ENCODE results near the gene RTP2. TPM values are rescaled to one million over a fixed set of nuclear protein-coding genes. Genes with fewer than 3 reads are reported as not detected.

Gene RTP2
- total RNA-seq, 1 experiment from 2014 or later: not detected

DNA sequence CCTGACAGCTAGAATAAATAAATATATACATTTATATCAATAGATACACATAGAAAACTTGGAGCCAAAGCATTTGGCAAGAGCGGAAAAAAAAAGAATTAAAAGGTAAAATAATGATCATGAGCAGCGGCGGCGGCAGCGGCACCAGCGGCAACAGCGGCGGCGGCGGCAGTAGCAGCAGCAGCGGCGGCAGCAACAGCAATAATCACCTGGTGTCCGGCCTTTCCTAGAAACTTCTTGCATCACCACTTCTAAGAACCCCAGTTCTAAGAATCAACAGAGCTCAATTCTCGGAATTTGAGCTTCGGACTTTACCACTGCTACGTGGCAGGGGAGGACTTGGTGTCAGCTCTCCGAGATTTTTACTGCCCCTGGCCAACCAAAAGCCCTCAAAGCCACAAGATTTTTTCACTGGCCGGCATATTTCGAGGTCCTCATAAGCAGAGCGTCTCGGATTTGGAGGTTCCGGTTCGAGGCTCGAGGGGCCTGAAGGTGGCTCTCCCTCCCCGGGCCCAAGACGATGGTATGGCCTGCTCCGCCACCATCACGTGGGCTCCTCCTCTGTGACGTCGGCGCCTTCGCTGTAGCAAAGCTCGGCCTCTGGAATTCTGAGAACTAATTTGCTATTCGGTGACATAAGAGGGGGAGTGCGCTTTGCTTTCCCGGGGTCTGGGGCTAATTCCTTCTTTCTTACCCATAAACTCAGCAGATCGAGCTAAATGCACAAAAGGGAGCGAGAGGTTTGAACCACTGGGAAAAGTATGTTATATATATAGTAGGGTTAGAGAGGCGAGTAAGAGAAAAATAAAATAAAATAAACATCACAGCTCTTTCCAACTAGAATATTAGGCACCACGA, 43.1 kb upstream of the RTP2 start, which contains the start of gene BCL6:
Gene BCL6 (minus strand): TSS at position 268 of the 858 bp plus-strand sequence. CDS start 11,775 bp downstream, outside the sequence.
- no TSS peak for BruUV-seq (replicated peaks)
- peak; percentile 67 for ATAC-seq
- intact Hi-C loops (cut with micrococcal nuclease): loop anchor here (2.0 to 10.0 kb wide), 7 partner anchors 219 to 1087 kb away; partner anchors contain the start of gene LPP
- no peaks in the 10 kb centered on the region for H3K27me3 ChIP-seq (ENCODE audit: insufficient read depth, low read length)
- peak; percentile 98 for DNase-seq (ENCODE audit: low read depth, low spot score)
- no peaks in the 10 kb centered on the region for H3K36me3 ChIP-seq (ENCODE audit: control insufficient read depth in 1 of 2, insufficient read depth in 2 of 2, low read length in 2 of 2)
- POLR2A ChIA-PET: interaction anchor here (0.7 to 1.8 kb wide), 16 partner anchors 13 to 1210 kb away, joined by 3 to 13 read pairs (median 3); no protein-coding TSS in a partner anchor
- H3K27ac ChIP-seq (ENCODE audit: low read depth, low read length): peak within 1 kb of the TSS; percentile 78
- peak within 1 kb of the TSS; percentile 46 for H2AFZ ChIP-seq (ENCODE audit: low read depth, low read length, poor library complexity, severe bottlenecking)
- RAD21 ChIA-PET (ENCODE audit: low non-redundant PET in 1 of 2, low total read pairs in 2 of 2, uncharacterized antibody in 2 of 2, unreplicated experiment in 2 of 2): no interaction called here
- H3K9me2 ChIP-seq (ENCODE audit: insufficient read depth): no peaks in the 10 kb centered on the region
- peaks cover 6% of the 10 kb centered on the region; the same call in 1 of the 2 replicates for H3K79me2 ChIP-seq (ENCODE audit: insufficient read depth, low read length)
- peak within 1 kb of the TSS; percentile 97 for H3K4me2 ChIP-seq (ENCODE audit: low read length)
- H3K9me3 ChIP-seq (ENCODE audit: control insufficient read depth in 1 of 2, insufficient read depth in 1 of 2, low read depth in 1 of 2, low read length in 2 of 2): no peaks in the 10 kb centered on the region
- H3K4me1 ChIP-seq (ENCODE audit: control insufficient read depth in 1 of 2, insufficient read depth in 2 of 2, low read length in 2 of 2): peaks cover 29 to 65% of the 10 kb centered on the region in 2 experiments; a peak in 3 of 4 replicates
- CTCF ChIA-PET: interaction anchor here (0.6 to 1.3 kb wide), 5 partner anchors 546 to 1403 kb away, joined by 3 to 14 read pairs (median 3); no protein-coding TSS in a partner anchor
- H3K9ac ChIP-seq (ENCODE audit: low read length): peak within 1 kb of the TSS; percentile 74
- no peaks in the 10 kb centered on the region for H4K20me1 ChIP-seq (ENCODE audit: insufficient read depth)
- peak within 1 kb of the TSS; percentile 89 to 91 for H3K4me3 ChIP-seq (replicated peaks in 1 of 2; ENCODE audit: low read depth in 1 of 2, low read length in 2 of 2)
- TF ChIP-seq POLR2AphosphoS5 (IDR thresholded peaks at IDR 0.05; ENCODE audit: low read depth, low read length): peak; percentile 98
- TF ChIP-seq RAD21 (IDR thresholded peaks at IDR 0.05; ENCODE audit: low read depth): no peak
- TF ChIP-seq, protein P1, sequence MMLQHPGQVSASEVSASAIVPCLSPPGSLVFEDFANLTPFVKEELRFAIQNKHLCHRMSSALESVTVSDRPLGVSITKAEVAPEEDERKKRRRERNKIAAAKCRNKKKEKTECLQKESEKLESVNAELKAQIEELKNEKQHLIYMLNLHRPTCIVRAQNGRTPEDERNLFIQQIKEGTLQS (IDR thresholded peaks at IDR 0.05): no peak
- TF ChIP-seq, protein P2, sequence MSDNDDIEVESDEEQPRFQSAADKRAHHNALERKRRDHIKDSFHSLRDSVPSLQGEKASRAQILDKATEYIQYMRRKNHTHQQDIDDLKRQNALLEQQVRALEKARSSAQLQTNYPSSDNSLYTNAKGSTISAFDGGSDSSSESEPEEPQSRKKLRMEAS (IDR thresholded peaks at IDR 0.05): no peak
- no peak for TF ChIP-seq FOSL1 (IDR thresholded peaks at IDR 0.05; ENCODE audit: low read depth)
- TF ChIP-seq POLR2A (IDR thresholded peaks at IDR 0.05; ENCODE audit: borderline replicate concordance, extremely low read depth, insufficient read depth, insufficient read length): peak; percentile 86
- no peak for TF ChIP-seq EZH2phosphoT487 (IDR thresholded peaks at IDR 0.05; ENCODE audit: borderline replicate concordance)
- TF ChIP-seq EGR1 (IDR thresholded peaks at IDR 0.05; ENCODE audit: low read depth): no peak
- no peak for TF ChIP-seq ZFX (IDR thresholded peaks at IDR 0.05)
- TF ChIP-seq YY1 (IDR thresholded peaks at IDR 0.05; ENCODE audit: extremely low read depth, insufficient replicate concordance, low read depth, low read length): no peak
- no peak for TF ChIP-seq JUND (IDR thresholded peaks at IDR 0.05)
- TF ChIP-seq, protein P3, sequence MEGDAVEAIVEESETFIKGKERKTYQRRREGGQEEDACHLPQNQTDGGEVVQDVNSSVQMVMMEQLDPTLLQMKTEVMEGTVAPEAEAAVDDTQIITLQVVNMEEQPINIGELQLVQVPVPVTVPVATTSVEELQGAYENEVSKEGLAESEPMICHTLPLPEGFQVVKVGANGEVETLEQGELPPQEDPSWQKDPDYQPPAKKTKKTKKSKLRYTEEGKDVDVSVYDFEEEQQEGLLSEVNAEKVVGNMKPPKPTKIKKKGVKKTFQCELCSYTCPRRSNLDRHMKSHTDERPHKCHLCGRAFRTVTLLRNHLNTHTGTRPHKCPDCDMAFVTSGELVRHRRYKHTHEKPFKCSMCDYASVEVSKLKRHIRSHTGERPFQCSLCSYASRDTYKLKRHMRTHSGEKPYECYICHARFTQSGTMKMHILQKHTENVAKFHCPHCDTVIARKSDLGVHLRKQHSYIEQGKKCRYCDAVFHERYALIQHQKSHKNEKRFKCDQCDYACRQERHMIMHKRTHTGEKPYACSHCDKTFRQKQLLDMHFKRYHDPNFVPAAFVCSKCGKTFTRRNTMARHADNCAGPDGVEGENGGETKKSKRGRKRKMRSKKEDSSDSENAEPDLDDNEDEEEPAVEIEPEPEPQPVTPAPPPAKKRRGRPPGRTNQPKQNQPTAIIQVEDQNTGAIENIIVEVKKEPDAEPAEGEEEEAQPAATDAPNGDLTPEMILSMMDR (IDR thresholded peaks at IDR 0.05 in 2 of 3, conservative IDR thresholded peaks at IDR 0.05 in 1 of 3; ENCODE audit: borderline replicate concordance in 1 of 3, insufficient read depth in 1 of 3, low read depth in 2 of 3, low read length in 2 of 3): no peak
- TF ChIP-seq, protein P4, sequence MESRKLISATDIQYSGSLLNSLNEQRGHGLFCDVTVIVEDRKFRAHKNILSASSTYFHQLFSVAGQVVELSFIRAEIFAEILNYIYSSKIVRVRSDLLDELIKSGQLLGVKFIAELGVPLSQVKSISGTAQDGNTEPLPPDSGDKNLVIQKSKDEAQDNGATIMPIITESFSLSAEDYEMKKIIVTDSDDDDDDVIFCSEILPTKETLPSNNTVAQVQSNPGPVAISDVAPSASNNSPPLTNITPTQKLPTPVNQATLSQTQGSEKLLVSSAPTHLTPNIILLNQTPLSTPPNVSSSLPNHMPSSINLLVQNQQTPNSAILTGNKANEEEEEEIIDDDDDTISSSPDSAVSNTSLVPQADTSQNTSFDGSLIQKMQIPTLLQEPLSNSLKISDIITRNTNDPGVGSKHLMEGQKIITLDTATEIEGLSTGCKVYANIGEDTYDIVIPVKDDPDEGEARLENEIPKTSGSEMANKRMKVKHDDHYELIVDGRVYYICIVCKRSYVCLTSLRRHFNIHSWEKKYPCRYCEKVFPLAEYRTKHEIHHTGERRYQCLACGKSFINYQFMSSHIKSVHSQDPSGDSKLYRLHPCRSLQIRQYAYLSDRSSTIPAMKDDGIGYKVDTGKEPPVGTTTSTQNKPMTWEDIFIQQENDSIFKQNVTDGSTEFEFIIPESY (IDR thresholded peaks at IDR 0.05; ENCODE audit: extremely low read depth, insufficient replicate concordance, low read length): peak; percentile 74
- no peak for TF ChIP-seq SIN3A (IDR thresholded peaks at IDR 0.05; ENCODE audit: low read depth)
- peak; percentile 37 for TF ChIP-seq TCF7L2 (IDR thresholded peaks at IDR 0.05; ENCODE audit: borderline replicate concordance, extremely low read depth, insufficient read depth, insufficient read length)
- TF ChIP-seq SP1 (IDR thresholded peaks at IDR 0.05; ENCODE audit: low read depth): no peak
- TF ChIP-seq ELF1 (IDR thresholded peaks at IDR 0.05; ENCODE audit: borderline replicate concordance, low read depth): no peak
- TF ChIP-seq CEBPB (IDR thresholded peaks at IDR 0.05; ENCODE audit: low read depth): no peak
- no peak for TF ChIP-seq SRF (IDR thresholded peaks at IDR 0.05; ENCODE audit: low read depth)
- TF ChIP-seq EZH2 (IDR thresholded peaks at IDR 0.05): no peak
- TF ChIP-seq ZNF274 (IDR thresholded peaks at IDR 0.05; ENCODE audit: low read depth, low read length): no peak
- TF ChIP-seq CBX3 (IDR thresholded peaks at IDR 0.05; ENCODE audit: low read depth): no peak
